RKO (cell line): ENCODE data around the gene MYO3B.
A peak's percentile ranks its signal among the peaks of the same experiment; 100 is the strongest.

Experiments
- DNase-seq: peaks from one replicate; pipeline ENCODE4 v3.0.0-alpha.2; 2016; ENCODE audit warnings: low spot score

MYO3B gene

GRCh38 chr2:170163411-170164065 lies 14.4 kb upstream of the MYO3B start:
- no peak for DNase-seq

DNA sequence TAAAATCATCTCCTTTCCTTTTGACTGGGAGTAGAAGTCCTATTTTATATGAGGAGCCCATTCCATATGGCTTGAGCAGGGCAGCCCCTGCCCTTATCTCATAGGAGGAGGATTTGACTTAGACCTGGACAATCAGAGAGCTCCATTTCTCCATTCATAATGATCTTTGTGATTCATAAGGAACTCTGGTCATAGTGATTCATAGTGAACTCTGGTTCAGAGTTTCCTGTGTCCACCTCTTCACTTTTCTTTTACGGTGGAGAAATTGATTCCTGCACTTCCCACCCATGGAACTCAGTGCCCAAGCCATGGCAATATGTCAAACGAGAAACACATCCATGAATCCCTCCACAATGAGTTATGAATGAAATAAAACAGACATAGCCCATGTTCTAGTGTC lies 12.8 kb upstream of the MYO3B start:
- DNase-seq: peak; percentile 65

DNA sequence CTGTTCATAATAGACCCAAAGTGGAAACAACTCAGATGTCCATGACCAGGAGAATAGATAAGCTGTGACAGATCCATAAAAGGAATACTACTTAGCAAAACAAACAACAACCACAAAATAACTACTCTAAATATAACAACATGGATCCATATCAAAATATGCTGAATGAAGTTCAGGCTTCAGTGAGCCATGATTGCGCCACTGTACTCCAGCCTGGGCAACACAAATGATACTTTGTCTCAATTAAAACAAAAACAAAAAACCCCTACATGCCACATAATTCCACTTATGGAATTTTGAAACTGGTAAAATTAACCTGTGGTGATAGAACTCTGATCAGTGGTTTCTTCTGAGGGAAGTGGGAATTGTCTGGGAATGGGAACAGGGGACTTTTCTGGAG lies 11.2 kb upstream of the MYO3B start:
- no peak for DNase-seq

- no peak for DNase-seq
Observed at GRCh38 chr2:170170281-170171040, 7.5 kb upstream of the MYO3B start.

DNA sequence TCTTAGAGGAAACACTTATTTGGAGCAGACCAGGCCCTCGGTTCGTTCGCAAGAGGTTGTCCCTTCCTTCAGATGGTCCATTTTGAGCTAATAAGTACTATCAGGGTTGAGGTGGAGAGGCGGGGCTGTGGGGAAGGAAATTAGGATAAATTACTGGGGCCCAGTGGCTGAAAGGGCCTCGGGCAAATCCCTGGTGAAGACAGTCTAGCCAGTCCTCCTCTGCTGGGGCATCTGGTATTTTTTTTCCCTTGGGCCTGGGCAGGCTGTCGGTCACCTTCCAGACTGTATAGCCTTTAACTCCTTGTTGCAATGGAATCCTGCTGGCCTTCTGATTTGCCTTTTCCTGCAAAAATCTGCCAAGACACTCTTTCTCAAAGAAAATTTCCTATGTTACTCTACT lies 1.7 kb upstream of the MYO3B start:
- no peak for DNase-seq

DNA sequence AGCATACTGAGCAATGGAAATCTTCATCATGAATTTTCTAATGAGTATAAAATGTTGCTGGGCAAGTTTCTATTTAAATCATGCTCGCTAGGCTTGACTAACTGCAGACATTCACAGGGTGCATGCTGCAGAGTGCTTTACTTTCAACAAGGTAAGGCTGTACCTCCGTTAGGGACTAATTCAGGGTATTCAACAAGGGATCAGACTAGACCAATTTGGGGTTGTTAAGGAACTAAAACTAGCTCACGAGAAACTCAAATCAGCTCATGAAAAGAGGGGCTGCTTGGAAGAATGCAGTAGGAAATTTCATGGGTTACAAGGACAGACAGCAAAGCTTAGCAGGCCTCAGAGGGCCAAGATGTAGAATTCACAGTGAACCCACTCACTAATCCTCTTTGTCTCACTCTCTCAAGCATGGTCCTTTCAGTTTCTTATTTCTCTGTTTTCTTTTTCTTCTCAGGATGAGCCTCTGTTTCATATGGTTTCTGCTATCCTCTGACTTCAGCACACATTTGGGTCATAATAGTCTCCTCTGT lies 2.2 kb downstream of the MYO3B start:
- DNase-seq: no peak

DNA sequence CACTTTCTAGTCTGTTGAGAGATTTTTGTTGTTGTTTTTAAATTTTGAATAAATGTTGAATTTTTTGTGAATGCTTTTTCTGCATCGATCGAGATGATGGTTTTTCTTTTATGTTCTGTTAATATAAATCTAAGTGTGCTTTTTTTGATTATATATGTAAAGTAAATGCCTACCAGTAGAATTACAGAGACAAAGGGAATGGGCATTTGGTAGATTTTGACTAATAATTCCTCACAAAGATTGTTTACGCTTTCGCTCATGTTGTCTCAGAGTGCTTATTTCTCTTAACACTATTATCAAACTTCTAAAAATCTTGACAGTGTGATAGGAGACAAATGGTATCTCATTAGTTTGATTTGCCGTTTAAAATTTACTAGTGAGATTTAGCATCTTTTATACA lies 3.7 kb downstream of the MYO3B start:
- DNase-seq: no peak

DNA sequence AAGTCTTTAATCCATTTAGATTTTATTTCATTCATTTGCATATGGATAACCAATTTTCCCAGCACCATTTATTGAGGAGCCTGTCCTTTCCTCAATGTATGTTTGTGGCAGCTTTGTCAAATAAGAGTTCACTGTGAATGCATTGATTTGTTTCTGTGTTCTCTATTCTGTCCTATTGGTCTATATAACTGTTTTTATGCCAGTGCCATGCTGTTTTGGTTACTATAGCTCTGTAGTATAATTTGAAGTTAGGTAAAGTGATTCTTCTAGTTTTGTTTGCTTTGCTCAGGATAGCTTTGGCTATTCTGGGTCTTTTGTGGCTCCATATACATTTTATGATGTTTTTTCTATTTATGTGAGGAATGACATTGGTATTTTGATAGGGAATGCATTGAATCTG lies 7.4 kb downstream of the MYO3B start:
- DNase-seq: no peak

GRCh38 chr2:170189757-170190156 lies 11.8 kb downstream of the MYO3B start:
- no peak for DNase-seq

DNA sequence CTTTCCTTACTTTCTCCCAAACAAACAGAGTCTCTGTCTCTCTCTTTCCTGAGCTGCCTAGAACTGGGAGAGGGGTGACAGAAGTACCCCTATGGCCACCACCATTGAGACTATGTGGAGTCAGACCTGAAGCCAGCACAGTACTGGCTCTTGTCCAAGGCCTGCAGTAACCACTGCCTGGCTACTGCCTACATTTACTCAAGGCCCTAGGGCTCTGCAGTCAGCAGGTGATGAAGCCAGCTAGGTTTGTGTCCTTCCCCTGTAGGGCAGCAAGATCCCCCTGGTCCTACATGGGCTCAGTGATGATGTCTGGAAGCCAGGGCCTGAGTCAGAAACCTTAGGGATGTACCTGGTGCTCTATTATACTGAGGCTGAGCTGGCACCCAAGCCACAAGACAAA lies 12.2 kb downstream of the MYO3B start:
- DNase-seq: no peak

DNA sequence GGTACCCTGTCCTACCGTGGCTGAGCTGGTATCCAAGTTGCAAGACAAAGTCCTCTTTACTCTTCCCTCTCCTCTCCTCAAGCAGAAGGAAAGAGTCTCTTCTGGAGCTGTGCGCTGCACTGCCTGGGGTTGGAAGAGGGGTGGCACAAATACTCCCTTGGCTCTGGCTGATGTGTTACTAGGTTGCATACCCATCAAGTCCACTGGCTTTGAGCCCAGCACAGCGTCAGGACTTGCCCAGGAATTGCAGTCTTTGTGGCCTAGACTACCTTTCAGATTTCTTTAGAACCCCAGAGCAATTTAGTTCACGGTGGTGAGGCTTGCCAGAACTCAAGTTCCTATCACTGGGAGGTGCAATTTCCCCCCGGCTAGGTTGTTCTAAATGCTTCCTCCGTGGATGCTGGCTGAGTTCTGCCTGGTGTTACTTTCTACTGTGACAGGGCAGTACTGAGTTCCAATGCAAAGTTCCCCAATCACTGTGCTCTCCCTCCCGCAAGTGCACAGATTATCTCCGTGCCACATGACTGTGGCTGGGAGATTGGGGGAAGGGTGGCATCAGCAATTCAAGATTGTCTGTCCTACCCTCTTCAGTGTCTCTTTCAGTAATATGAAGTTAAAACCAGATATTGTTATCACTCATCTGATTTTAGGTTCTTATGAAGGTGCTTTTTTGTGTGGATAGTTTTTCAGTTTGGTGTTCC lies 13.4 kb downstream of the MYO3B start:
- DNase-seq: no peak

DNA sequence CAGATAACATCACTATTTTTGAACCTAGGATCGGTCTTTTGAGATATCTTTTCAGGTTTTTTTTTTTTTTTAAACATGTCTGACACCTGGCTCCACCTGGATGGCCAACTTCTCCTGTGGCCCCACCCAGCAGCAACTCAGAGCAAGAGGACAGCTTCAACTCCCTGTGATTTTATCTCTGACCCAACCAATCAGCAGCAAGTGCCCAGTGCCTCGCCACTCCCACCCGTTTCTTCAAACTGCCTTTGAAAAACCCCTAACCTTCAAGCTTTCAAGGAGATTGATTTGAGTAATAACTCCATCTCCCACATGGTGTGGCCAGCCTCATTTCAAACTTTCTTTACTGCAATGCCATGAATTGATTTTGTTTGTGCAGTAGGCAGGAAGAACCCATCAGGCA lies 19.0 kb downstream of the MYO3B start:
- no peak for DNase-seq

GRCh38 chr2:170201275-170201674 lies 23.3 kb downstream of the MYO3B start:
- no peak for DNase-seq

DNA sequence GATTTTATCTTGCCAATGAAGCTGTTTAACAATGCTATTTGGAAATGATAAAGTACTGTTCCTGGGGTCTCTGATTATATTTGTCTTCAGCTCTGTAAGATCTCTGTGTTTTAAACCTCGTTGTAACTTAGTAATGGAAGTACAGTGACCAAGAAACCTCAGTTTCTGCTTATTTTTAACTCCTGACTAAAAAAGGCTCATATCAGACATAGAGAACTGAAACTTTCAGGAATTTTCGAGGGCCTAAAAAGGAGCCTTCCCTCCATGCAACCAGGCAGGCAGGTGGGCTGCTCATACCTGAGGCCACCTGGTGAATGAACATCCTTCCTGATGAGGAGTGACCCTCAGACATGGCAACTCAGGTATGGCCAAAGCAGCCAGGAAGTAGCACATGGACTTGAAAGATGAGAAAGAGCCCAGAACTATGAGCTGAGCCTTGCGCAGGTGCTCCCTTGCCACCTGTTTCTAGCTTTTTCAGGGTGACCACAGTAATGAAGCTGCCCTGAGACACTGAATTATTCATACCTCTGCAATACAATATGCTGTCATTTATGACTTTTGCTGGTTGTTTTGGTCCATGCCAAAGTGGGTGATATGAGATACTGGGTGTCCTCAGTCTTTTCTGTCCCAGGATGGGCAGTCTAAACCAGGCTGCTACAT lies 23.9 kb downstream of the MYO3B start:
- no peak for DNase-seq

DNA sequence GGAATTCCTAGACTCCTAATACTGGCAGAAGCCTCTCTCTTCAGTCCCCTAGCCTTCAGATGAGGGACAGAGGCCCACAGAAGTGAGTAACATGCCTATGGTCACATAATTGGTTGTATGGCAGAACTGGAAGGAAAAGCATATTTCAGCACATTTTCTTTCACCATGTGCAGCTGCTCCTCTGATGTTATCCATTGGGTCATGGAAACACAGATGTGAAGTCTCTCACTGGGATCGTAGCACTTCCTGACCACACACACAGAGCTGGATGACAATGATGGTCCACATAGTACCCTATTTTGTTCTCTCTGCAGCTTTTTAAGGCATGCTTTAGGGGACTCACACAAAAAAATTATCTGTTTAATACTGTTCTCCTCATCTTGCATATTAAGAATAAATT lies 24.5 kb downstream of the MYO3B start:
- no peak for DNase-seq

- DNase-seq: no peak
Observed at GRCh38 chr2:170204298-170204951, 26.5 kb downstream of the MYO3B start.

- DNase-seq: no peak
Observed at GRCh38 chr2:170206246-170206645, 28.3 kb downstream of the MYO3B start.

GRCh38 chr2:170206805-170207407 lies 29.0 kb downstream of the MYO3B start:
- DNase-seq: no peak

DNA sequence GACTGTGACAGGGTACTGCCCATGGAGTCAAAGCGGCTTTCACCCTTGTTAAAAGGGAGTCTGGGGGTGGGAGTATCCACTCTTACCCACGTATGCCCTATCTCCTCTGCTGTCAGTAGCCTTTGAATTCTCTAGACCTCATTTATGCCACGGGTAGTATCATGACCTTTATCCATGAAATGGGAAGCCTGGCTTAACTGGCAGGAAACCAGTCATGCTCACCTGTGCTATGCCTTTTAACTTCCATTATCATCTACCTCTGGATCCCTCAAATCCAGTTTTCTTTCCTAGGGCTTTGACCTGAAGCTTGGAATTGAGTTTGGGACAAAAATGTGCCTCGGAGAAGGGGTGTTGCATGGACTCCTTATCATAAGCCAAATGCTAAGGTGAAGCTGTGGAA lies 30.0 kb downstream of the MYO3B start:
- DNase-seq: no peak

- DNase-seq: no peak
Observed at GRCh38 chr2:170208967-170209366, 31.0 kb downstream of the MYO3B start.

GRCh38 chr2:170212625-170213280 lies 34.8 kb downstream of the MYO3B start:
- no peak for DNase-seq
